SK-N-SH (cell line): Measurements from ENCODE around the gene RASL10A. TPM values are rescaled to one million over a fixed set of nuclear protein-coding genes. Genes with fewer than 3 reads are reported as not detected.

Experiments used
- CTCF ChIA-PET: fragments of 300-600, 350-600 bp; formaldehyde crosslinking; extraction: SDS; loops from one replicate; lab custom pipeline; 2021; lab: Yijun Ruan, JAX
- POLR2A ChIA-PET: fragments of 350-600 bp; sonication (Branson Sonifier 250); formaldehyde crosslinking; extraction: SDS; loops from one replicate; lab custom pipeline; 2020; ENCODE audit warnings: antibody characterized with exemption, inconsistent platforms; lab: Yijun Ruan, JAX
- DNase-seq: peaks from one replicate; pipeline ENCODE4 v3.0.0; 2012
- H2AFZ ChIP-seq: fragments of 200-600 bp; sonication (generic); 2 replicates; pipeline ENCODE4 v1.8.1; 2016; ENCODE audit warnings: antibody characterized with exemption, mild to moderate bottlenecking, low read depth
- H3F3A ChIP-seq: fragments of 200-600 bp; sonication (generic); replicated peaks from 2 replicates; pipeline ENCODE3; 2016; ENCODE audit warnings: antibody characterized with exemption, mild to moderate bottlenecking; ENCODE audit not compliant: insufficient read depth
- H3K27ac ChIP-seq, 2 experiments: fragments of 200-500 bp in 1 of 2; fragments of 200-600 bp in 1 of 2; sonication (Bioruptor generic) in 1 of 2; sonication (generic), shearing (Covaris generic) in 1 of 2; 2 replicates each; pipeline versions ENCODE4 v1.5.1 to v1.6.1; 2014 to 2016; ENCODE audit warnings: low read depth in 2 of 2, inconsistent platforms in 1 of 2, low read length in 1 of 2, mild to moderate bottlenecking in 1 of 2, mixed read lengths in 1 of 2
- H3K27me3 ChIP-seq: fragments of 200-600 bp; sonication (generic), shearing (Covaris generic); 2 replicates; pipeline ENCODE4 v1.6.1; 2016; ENCODE audit warnings: mixed run types; ENCODE audit not compliant: insufficient read depth
- H3K36me3 ChIP-seq, 2 experiments: fragments of 200-500 bp in 1 of 2; fragments of 200-600 bp in 1 of 2; sonication (Bioruptor generic) in 1 of 2; sonication (generic) in 1 of 2; replicated peaks in 1 of 2; 2 replicates each; pipeline versions ENCODE3 to v1.5.1; 2014 to 2016; ENCODE audit warnings: low read length in 1 of 2, mild to moderate bottlenecking in 1 of 2; ENCODE audit not compliant: insufficient read depth in 2 of 2, control insufficient read depth in 1 of 2
- H3K4me1 ChIP-seq, 2 experiments: fragments of 200-500 bp in 1 of 2; fragments of 200-600 bp in 1 of 2; sonication (Bioruptor generic) in 1 of 2; sonication (generic), shearing (Covaris generic) in 1 of 2; 2 replicates each; pipeline versions ENCODE4 v1.5.1 to v1.6.1; 2014 to 2016; ENCODE audit warnings: low read depth in 1 of 2, low read length in 1 of 2, mixed run types in 1 of 2; ENCODE audit not compliant: insufficient read depth in 2 of 2, control insufficient read depth in 1 of 2
- H3K4me2 ChIP-seq: fragments of 200-600 bp; sonication (generic), shearing (Covaris generic); 2 replicates; pipeline ENCODE4 v1.6.1; 2017; ENCODE audit warnings: mixed run types
- H3K4me3 ChIP-seq, 2 experiments: fragments of 200-500 bp in 1 of 2; fragments of 200-600 bp in 1 of 2; sonication (Bioruptor generic) in 1 of 2; sonication (generic), shearing (Covaris generic) in 1 of 2; 2 replicates each; pipeline versions ENCODE4 v1.5.1 to v1.8.1; 2014 to 2016; ENCODE audit warnings: low read depth in 2 of 2, inconsistent platforms in 1 of 2, low read length in 1 of 2, mild to moderate bottlenecking in 1 of 2, mixed read lengths in 1 of 2, moderate library complexity in 1 of 2
- H3K79me2 ChIP-seq: fragments of 200-600 bp; sonication (generic); 2 replicates; pipeline ENCODE4 v1.8.1; 2017; ENCODE audit warnings: mild to moderate bottlenecking; ENCODE audit not compliant: insufficient read depth
- H3K9ac ChIP-seq: fragments of 200-600 bp; sonication (generic); 2 replicates; pipeline ENCODE4 v1.6.1; 2017; ENCODE audit warnings: mixed run types
- H3K9me2 ChIP-seq: fragments of 200-600 bp; sonication (generic); 2 replicates; pipeline ENCODE4 v1.6.1; 2017; ENCODE audit warnings: mixed run types
- H3K9me3 ChIP-seq: fragments of 200-600 bp; sonication (generic); 2 replicates; pipeline ENCODE4 v1.6.1; 2017; ENCODE audit warnings: mixed run types, mild to moderate bottlenecking, moderate library complexity
- H4K20me1 ChIP-seq: fragments of 200-600 bp; sonication (generic); 2 replicates; pipeline ENCODE4 v1.6.1; 2017; ENCODE audit warnings: mild to moderate bottlenecking, mixed run types; ENCODE audit not compliant: insufficient read depth
- CHD2 ChIP-seq: fragments of 150-350 bp; IDR thresholded peaks from 2 replicates; pipeline ENCODE4 v1.6.1; 2018; ENCODE audit warnings: low read length; ENCODE audit not compliant: partially characterized antibody
- CTCF ChIP-seq: fragments of 200-600 bp; sonication (generic); IDR thresholded peaks from 2 replicates; pipeline ENCODE4 v1.6.1; 2017; ENCODE audit warnings: antibody characterized with exemption, mild to moderate bottlenecking, moderate library complexity
- EZH2phosphoT487 ChIP-seq: fragments of 200-600 bp; sonication (generic); IDR thresholded peaks from 2 replicates; pipeline ENCODE4 v1.6.1; 2017; ENCODE audit warnings: low read depth, mixed run types, mild to moderate bottlenecking, antibody characterized with exemption, moderate library complexity, borderline replicate concordance
- GATA2 ChIP-seq: sonication (generic); formaldehyde crosslinking; IDR thresholded peaks from 2 replicates; pipeline ENCODE4 v1.5.0; 2020; ENCODE audit warnings: mild to moderate bottlenecking, missing genetic modification reagents
- MXI1 ChIP-seq: IDR thresholded peaks from 2 replicates; pipeline ENCODE4 v1.6.1; 2012; ENCODE audit warnings: mild to moderate bottlenecking, low read depth, low read length, improper control_type of control experiment
- PBX3 ChIP-seq: IDR thresholded peaks from 2 replicates; pipeline ENCODE4; 2012
- RFX5 ChIP-seq: IDR thresholded peaks from 2 replicates; pipeline ENCODE4 v1.6.1; 2012; ENCODE audit warnings: mild to moderate bottlenecking, improper control_type of control experiment, low read length
- RXRA ChIP-seq: IDR thresholded peaks from 2 replicates; pipeline ENCODE4 v1.4.0; 2012; ENCODE audit warnings: low read depth, mild to moderate bottlenecking, borderline replicate concordance
- TCF12 ChIP-seq: IDR thresholded peaks from 2 replicates; pipeline ENCODE4 v1.4.0; 2012
- USF1 ChIP-seq: IDR thresholded peaks from 2 replicates; pipeline ENCODE4 v1.4.0; 2012; ENCODE audit warnings: low read depth, borderline replicate concordance
- WGBS: methylation state at CpG from one replicate; pipeline ENCODE4 v1.1.6; 2017; ENCODE audit warnings: low lambda C conversion rate; 5-methylcytosine and 5-hydroxymethylcytosine counted together
- polyA plus RNA-seq, 3 experiments: library from polyadenylated mRNA; depleted of rRNA; stranded (reverse); fragments of >200 nt; gene quantifications; 2 replicates each; pipeline ENCODE4 v1.2.3, GENCODE V29; 2012

The RASL10A gene
- polyA plus RNA-seq, 1 of the 3 experiments (the other 2 are of a cell fraction): 0.36 TPM

- Histone ChIP-seq H3K4me3 (no peak overlapping the region), H3K36me3 (peaks cover 0 to 44% of the 10 kb centered on the region in 2 experiments), H3K27me3 (no peaks in the 10 kb centered on the region), H2AFZ (no peak overlapping the region), H4K20me1 (no peaks in the 10 kb centered on the region), H3K9me3 (no peaks in the 10 kb centered on the region), H3K4me2 (no peak overlapping the region), H3K9ac (no peak overlapping the region), H3K9me2 (no peaks in the 10 kb centered on the region), H3K27ac (no peak overlapping the region), H3F3A (no peaks in the 10 kb centered on the region), H3K79me2 (no peaks in the 10 kb centered on the region), H3K4me1 (peaks cover 0 to 6% of the 10 kb centered on the region in 2 experiments; a peak in 1 of 4 replicates)
- ChIA-PET POLR2A (no interaction called here), CTCF (interaction anchor here (1.2 to 5.6 kb wide), 3 partner anchors 9 to 33 kb away, joined by 5 to 35 read pairs (median 8); no protein-coding TSS in a partner anchor)
- WGBS: 87% methylated on average over 7 of the region's 10 CpGs
- no peak for DNase-seq
- TF ChIP-seq USF1: no peak
Observed at GRCh38 chr22:29326481-29326880, 11.0 kb upstream of the RASL10A start.

GRCh38 chr22:29325785-29326315 is 10.4 kb upstream of the RASL10A start:
- Histone ChIP-seq H3K27me3 (no peaks in the 10 kb centered on the region), H3F3A (no peaks in the 10 kb centered on the region), H3K4me3 (no peak overlapping the region), H3K27ac (no peak overlapping the region), H4K20me1 (no peaks in the 10 kb centered on the region), H3K4me1 (no peaks in the 10 kb centered on the region; a peak in 1 of 4 replicates), H3K9ac (no peak overlapping the region), H3K36me3 (peaks cover 0 to 38% of the 10 kb centered on the region in 2 experiments), H3K9me3 (no peaks in the 10 kb centered on the region), H3K4me2 (no peak overlapping the region), H3K79me2 (no peaks in the 10 kb centered on the region), H2AFZ (no peak overlapping the region), H3K9me2 (no peaks in the 10 kb centered on the region)
- POLR2A ChIA-PET: no interaction called here
- DNase-seq: no peak
- WGBS: 86% methylated on average over 9 of the region's 9 CpGs
- TF ChIP-seq PBX3 (no peak), CHD2 (no peak), EZH2phosphoT487 (no peak), RFX5 (no peak), MXI1 (no peak), CTCF (no peak), TCF12 (no peak), RXRA (no peak), GATA2 (no peak)
- CTCF ChIA-PET: interaction anchor here (0.5 to 5.6 kb wide), 4 partner anchors 9 to 33 kb away, joined by 3 to 35 read pairs (median 4); no protein-coding TSS in a partner anchor
